Measurements from ENCODE around the gene SENP1.

Gene SENP1

DNA sequence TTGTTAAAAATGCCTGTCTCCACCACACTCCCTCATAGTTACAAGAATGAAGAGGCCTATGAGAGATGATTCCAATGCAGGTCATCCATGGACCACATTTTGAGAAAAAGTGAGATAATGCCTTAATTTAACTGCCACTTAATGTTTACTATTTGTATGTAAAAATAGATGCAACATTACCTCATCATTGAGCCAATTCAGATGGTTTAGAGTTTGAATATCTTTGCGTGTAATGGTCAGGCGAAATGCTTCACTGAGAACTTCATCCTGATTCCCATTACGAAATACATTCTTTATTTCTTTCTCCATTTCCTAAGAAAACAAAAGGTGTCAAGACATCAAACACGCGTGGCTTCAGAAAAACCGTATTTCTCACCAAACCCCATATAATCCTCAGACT, 42.3 kb downstream of the SENP1 start:
- DNase-seq, result no peak

DNA sequence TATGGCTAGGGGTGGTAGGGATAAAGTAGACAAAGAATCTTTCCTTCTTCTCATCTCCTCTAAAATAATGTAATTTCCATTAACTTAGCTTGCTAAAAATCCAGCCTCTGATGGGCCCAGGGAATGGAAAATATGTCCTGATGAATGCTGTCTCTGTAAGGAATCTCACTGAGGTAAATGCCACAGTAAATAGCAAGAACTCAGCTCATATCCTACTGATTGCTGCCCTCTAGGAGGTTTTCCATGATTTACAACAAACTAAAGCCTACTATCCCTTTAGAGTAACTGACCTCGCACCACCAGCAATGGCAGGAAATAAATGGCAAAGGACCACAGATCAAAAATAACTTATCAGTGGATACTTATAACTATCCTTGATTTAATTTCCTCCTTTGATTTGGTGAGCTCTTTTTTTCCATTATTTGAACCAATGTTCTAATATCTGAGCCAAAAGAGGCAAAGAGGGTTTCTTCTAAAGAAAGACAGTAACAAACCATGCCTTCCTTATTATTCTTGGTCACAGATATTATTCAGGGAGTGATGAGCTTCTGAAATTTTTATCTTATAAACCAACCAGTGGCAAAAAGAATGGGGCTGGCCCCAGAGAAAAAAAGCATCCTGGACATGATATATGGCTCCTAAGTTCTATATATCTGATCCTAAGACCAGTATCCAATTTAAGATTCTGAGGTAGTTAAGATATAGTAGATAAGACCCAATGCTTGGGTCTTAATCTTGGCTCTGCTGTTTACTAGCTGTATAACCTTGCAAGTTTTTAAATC, 43.8 kb downstream of the SENP1 start:
- DNase-seq, result no peak

DNA sequence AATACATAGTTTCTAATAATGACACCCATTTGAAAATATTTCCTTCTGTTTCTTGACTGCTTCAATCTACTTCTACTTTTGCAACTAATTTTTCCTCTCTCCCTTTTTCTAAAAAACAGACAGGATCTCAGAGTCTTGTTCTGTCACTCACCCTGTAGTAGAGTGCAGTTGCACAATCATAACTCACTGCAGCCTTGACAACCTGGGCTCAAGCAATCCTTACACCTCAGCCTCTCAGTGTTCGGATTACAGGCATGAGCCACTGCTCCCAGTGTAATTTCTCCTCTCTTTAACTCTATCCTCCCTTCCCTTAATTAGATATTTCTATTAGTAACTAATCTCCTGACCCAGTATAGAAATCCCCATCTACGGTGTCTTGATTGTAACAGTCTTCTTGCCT, 45.4 kb downstream of the SENP1 start:
- no peak for DNase-seq

DNA sequence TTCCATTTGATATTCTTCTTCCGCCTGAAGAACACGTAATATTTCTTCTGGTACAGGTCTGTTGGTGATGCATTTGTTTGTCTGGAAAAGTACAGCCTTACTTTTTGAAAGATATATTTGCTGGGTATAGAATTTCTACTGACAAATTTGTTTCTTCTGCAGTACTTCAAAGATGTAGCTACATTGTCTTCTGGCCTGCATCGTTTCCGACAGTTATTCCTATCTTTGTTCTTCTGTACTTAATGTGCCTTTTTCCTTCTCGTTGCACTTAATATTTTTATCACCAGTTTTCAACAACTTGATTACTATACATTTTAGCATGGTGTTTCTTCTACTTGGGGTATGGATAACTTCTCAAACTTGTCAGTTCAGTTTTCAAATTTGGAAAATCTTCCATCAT, 47.1 kb downstream of the SENP1 start:
- no peak for DNase-seq

DNA sequence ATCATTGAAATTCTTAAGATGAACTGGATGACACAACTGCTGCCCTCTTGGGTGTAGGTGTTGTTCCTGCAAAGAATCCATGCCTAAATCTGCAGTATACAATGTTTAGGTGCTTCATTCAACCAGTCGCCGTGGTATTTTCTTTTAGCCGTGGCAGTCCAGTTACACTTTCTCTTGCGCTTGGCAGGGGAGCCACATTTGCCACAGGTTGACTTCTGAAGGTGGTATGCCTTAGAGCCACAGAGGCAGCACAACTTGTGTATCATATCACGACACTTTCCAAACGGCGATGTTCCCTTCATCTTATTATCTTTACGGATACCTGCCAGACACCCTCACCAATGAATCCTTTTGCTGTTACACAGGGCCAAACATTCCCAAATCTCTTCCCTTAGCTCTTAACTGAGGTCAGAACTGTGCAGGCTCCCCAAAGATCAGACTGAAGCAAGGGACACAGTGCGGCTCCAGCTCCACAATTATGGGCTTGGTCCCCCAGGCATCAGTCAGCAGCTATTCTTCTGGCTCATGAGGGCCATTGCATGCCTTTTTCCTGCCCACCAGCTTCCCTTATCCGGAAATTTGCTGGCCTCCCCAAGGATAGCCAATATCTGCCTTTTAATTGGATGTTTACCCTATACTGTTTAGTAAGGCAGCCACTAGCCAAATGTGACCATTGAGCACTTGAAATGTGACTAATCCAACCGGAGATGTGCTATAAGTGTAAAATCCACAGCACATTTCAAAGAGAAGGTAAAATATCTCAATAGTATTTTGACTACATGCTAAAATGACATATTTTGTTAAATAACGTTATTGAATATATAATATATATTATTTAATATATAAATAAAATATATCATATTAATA, 50.7 kb downstream of the SENP1 start:
- no peak for DNase-seq

DNA sequence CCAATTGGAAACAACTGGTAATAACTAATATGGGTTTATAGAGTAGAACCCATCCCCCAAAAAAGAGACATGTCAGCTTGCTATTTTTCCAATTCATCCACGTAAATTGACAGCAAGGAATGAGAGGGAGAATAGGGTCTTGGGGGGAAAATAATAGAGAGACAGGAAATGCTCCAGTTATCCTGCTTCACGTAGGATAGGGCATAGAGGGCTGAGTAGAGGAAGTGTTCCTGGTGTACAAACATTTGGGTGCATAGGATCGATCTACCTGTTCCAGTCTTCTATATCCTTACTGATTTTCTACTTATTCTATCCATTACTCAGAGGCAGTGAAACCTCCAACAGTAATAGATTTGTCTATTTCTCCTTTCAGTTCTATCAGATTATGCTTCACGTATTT, 52.0 kb downstream of the SENP1 start:
- DNase-seq, result no peak

DNA sequence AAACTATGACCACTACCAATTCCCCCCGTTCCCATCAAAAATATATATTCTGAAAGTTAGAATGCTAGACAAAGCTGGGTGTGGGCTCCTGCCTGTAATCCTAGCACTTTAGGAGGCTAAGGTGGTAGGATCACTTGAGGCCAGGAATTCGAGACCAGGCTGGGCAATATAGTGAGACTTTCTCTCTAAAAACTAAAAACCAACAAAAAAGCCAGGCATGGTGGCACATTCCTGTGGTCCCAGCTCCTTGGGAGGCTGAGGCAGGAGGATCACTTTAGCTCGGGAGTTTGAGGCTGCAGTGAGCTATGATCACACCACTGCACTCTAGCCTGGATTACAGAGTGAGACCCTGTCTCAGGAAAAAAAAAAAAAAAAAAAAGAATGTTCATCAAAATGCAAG, 52.8 kb downstream of the SENP1 start:
- no peak for DNase-seq

DNA sequence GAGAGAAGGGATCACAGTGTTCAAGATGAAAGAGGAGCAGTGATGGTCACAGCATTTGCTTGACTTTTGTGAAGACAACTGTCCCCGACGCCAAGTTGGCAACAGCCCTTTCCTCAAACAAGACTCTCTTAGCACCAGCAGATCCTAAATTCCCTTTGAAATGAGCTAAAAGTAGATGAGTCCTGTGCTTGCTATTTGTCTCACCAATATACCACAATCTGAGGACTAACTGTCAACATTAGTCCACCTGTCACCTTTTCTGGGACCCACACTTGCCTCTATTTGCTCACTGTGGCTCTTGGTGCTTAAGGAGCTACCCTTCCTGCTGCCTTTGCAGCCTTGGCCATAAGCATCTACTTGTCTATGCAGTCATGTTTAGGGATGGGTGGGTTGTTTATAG, 54.2 kb downstream of the SENP1 start:
- no peak for DNase-seq

DNA sequence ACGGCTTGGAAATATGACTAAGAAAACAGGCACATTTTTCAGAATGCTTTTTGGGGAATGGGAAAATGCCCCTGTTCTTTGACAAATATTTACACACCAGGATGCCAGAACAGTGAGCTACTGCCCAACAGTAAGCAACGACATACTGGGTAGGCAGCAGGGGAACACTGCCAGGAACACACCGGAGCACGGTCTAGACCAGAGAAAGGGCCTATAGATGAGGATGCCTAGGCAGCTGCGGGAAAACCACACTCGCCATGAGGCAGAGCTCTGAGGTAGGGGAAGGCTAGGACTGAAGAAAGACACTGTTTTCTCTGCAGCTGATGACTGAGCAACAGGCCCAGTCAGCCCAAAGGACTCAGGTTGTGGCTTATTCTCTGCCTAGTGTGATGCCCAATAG, 55.7 kb downstream of the SENP1 start:
- no peak for DNase-seq

DNA sequence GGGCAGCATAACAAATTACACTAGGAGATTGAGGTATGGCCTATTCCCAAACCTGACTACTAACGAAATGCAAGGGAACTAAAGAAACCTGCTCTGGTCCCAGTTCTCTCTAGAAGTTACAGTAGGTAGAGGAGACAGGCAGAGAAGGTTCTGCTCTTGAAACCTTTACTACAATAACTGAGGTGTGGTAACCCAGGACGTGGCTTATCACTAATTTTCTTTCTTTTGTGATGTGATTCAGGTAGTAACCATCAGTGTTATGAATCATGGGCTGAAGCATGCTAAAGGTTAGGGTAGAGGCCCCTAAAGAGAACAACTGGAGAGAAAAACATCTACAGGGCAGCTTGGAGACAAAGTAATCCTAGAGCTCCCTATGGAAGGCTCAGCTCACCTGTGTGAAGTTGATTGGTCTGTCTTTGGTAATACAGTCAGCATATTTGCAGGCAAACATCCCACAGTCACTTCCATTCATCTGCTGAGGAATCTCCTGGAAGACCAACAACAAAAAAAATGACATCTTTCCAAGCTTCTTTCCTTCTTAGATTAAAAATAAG, 59.8 kb downstream of the SENP1 start:
- no peak for DNase-seq

DNA sequence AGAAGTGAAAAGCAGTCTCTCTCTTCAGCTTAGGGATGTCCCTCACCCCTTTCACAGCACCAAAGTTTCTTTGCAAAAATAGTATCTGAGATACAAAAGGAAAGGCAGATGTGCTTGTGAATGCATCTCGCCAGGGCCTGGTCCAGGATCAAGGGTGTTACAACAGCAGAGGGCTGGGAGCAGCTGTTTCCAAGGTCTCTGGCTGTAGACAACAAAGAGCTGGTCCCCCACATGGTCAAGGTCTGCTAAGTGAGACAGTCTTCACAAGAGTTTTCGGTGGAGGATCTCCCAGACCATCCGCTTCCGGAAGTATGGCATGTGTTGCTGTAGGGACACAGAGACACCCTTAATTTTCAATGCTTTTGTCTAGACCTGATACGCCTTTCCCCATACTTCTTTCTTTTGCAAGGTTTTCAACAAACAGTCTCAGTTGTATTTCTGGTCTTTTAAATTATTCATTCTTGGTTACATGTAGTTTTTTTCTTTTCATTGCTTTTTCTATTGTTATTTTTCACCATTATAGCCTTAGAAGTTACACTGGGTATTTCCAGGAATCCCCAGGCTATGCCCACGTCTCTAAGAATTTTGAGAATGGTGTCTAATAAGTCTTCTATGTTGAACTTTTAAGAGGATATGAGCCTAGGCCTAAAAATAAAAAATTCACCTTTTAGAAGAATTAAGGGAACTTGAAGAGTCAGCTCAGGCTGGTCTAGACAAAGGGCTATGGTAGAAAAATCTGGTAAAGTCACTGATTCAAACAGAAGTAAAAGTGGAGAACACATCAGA, 60.6 kb downstream of the SENP1 start:
- DNase-seq, result no peak

DNA sequence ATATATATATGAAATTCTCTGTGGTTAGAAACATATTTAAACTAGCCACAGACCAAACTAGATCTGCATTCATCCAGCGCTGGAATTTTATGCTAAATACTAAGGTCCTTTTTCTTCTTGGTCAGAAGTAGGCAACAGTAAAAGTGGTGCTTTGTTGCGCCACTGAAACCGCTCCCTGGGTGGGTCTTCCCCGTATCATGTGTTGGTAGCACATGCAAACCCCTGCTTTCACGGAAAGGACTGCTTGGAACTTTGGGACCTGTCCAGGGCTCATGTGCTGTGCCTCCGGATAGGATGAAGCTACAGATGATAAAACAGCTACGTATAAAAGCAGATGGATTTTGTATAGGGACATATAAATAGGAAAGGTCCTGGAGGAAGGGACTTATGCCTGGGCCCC, 61.5 kb downstream of the SENP1 start:
- DNase-seq, result no peak

DNA sequence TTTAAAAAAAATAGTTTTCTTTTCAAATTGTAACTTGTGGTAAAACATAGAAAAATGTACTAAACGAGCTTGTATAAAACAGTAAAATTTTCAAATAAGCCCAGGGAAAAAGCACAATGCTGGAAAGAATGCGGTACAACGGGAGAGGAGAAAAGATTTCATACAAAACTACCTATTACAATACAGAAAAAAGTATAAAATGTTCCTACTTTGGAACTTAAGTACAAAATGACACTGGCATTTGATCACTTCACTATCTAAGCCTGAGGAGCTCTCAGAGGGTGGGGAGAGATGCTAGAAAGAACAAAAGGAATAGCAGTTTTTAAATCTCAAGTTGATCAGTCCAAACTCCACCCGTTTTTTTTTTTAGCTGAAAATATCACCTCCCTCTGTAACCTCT, 62.1 kb downstream of the SENP1 start:
- DNase-seq, result no peak

DNA sequence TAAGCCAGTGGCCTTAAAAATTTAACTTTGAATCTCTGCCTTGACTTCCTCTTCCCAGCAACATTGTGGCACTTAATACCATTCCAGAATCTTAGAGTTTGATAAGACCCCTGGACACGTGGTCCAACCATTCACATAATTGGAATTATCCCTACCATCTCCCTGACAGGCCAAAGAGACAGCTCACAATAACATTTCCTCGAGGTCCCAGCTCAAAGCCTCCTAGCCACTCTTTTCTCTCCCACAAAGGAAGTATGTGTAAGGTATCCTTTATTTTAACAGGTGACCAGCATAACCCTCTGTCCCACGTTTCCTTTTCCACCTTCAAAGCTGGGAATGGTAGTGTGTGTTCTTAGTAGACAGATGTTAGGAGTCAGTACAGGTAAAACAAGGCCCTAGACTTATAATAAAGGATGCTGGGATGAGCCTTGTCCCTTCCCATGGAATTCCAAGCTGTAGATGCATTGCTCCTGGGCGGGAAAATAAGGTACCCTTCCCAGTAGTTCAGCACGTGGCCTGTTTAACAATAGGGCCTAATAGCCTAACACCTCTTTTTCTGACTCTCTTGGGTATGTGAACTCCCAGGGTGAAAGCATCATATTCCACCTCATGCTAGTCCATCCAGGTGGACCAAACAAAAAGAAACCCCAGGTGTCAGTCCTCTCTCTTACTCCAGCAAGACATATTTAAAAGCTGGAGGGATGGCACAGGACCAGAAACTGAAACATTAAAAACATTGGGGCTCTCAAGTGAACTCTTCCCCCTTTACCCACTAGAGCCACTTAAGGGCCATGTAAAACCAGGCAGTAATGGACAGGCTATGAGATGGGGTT, 64.1 kb downstream of the SENP1 start:
- no peak for DNase-seq

DNA sequence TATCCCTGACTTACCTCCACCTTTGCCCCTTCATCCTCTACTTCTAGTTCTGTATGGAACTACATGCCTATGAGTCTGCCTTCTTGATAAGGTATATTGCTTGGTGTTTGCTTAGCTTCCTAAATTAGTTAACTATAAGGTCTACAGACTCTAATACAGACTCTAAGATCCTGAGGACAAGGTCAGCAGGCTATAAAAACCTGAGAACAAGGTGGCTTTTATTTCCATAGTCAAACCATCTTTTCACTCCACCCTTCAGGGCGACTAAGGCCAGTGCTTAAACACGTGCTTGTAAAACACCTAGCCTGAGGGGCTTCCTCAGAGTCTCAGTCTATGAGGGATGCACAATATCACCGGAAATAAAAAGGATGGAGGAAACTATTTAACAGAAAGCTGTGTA, 65.5 kb downstream of the SENP1 start:
- no peak for DNase-seq

DNA sequence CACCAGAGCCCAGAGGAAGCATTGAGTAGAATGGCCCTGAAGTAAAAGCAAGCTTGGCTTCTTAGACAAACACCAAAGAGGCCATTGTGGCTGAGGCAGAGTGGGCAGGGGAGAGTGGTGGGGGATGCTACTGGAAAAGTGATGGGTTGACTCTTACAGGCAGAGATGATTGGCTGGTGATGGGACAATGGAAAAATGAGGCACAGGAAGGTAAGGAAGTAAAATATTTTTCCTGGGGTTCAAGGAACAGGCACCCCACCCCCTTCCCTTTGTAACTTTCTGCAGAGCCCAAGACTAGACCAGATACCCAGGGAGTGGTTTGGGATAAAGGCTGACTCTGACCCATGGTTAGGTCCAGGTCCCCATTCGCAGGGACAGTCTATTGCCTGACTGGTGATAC, 66.7 kb downstream of the SENP1 start:
- no peak for DNase-seq

DNA sequence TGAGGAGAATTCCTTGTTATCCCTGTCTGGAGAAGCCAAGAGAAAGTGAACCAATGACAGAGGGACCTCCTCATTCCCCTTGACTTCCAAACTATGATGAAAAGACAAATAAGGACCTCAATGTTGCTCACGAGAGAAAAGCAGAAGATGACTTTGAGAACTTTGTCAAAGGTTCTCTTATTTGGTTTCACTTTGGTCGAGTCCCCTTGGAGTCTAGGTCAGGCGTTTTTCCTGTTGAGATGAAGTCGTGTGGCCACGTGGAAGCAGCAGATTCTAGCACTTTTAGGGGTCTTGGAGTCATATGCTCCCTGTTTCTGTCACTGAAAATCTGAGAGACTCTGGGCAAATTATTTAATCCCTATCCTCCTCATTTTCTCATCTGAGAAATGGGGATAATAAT, 67.8 kb downstream of the SENP1 start:
- DNase-seq, result no peak

DNA sequence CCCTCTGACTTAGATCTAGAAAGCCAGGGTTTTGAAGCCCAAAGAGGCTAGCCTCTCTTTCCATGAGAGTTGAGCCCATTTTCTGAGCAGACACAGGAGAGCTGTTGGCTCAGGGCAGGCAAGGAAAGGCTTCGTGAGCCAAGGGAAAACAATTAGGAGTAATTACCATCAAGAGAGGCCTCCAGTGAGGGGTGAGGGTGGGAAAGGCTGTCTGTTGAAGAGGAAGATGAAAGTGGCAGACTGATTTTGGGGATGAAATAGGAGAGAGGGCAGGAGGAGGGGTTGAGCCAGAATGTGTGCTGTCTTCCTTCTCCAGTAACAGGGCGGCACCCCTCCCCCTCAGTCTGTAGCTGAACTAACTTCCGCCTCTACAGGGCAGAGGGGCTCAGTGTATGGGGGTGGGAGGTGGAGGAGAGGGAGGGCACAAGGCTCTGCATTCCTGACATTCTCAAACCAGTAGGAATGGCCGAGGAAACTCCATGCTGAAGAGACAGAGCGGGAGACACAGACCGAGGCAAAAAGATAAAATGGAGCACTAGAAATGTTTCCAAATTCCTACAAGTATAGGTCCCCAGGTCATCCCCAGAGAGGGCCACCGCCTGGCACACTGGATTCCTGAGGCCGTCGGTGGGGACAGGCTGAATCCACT, 68.5 kb downstream of the SENP1 start:
- no peak for DNase-seq

DNA sequence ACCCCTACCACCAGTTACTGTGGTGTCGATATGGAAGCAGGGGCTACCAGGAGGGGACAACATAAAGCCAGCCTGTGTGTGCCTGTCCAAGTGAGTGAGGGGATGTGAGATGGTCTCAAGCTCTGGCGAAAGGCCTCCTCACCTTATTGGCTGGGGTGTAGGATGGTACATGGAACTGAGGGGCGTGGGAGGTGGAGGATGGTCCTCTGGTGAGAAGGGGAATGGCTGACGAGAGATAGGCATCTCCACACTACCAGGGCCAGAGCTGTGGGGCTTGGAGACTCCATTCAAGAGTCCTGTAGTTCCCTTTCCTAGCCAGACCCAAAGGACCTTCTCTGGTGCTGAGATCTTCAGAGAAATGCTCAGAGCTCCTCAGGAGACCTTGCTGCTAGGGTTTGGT, 69.1 kb downstream of the SENP1 start:
- no peak for DNase-seq

DNA sequence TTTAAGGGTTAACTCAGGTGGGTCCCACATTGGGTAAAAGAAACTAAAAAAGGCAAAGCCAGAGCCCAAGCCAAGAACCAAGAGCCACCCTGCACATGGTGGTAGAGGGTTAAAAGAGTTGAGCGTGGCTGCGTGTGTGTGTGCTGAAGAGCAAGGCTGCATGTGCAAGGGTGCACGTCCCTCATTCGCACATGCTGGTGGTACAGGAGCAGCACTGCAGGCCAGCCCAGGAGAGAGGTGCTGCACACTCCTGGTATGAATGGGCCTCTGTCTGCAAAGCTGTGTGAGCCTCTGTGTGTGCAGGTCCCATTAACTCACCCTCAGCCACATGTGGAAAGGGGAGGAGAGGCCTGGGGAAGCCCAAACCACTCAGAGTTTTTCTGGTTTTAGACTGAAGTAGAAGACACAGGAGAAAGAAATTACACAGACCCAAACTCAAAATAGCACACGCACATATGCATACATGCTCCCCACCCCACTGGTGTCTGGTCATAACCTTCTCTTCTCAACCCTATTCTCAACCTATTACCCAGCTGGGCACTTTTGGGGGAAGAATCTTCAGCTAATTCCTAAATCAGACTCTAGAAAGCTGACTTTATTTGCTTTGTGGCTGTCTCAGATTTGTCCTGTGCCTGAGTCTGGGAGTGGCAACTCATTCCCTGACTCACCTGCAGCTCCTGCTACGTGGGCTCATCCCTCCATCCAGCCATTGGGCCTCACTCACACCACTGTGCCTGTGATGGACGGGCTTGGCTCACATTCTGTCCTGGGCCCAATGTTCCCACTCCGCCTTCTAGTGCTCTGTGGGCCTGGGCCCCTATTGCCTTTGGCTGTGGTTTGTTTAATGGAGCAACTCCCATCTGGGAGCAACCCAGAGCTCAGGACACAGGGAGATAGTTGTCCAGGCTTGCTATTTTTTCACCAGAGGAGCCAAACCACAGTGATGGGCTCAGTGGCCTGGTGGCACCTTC, 70.8 kb downstream of the SENP1 start:
- no peak for DNase-seq

DNA sequence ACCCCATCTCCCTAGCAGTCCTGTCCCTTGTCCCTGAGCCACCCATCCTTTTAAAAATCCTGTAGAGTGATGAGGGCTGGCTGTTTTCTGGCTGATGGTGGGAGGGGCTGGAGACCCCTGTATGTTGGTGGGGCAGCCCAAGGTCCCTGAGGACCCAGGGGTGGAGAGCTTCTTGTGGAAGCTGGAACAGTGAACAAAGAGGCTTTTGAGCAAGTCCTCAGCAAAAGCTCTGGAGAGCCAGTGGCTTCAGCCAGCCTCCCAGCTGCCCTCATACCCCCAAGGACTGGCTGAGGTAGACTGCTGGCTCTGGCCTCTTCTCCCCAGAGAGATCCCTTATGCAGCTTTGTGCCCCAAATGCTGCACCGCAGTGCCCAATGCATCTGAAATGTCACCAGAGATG, 72.4 kb downstream of the SENP1 start:
- DNase-seq, result no peak
